Head of caudate nucleus (tissue), 42 donors: Measurements from ENCODE around the gene GPRIN3.
"Not testable (repeated sequence)": the region's sequence is repeated elsewhere in the genome, so short reads cannot be mapped to it uniquely, and the experiment has no call there.

Experiments used
- DNase-seq, 42 donors: peaks; one replicate each; pipeline versions ENCODE4 v3.0.0 to v3.0.0-alpha.2; 2020 to 2021; ENCODE audit warnings: mixed read lengths in 7 of 42
- intact Hi-C: fragments of 100-400 bp; cut with DNase I; formaldehyde crosslinking; loops from one replicate; pipeline ENCODE4 v1.15.0; 2022

The GPRIN3 gene

DNA sequence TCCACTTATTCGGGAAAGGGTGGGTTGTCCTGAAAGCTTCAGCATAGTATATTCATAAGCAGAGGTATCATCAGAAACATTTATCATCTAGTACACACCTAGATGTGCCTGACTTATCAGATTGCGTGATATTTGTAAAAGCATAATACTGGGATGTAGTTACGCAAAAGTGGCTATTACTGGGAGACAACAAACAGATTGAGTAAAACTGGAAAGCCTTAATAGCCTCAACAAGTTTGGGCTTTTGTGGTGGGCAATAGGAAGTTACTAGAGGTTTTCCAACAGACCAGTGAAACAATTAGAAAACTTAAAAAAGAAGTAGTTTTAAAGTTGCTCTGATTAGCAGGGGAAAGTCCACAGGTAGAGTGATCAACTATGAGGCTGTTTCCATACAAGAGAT, 39.8 kb downstream of the GPRIN3 start:
- DNase-seq, result no peak
- intact Hi-C loops, result no loop called here

DNA sequence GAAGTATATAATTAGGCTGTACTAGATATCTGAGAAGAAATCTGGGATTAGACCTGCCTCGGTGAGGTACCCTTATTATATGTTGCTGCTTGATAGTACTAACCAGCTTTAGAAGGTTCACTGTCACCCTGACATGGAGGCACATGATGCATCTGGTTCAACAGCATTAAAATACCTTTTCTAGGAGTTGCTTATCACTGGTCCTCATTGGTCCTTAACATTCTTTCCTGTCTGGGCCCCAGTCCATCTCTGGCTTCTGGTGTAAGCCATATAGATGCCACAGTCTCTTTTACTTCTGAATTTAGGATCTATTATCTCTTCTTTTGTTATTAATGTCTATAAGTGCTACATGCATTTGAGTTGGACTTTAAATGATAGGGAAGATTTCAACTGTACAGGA, 40.2 kb downstream of the GPRIN3 start:
- no peak for DNase-seq
- intact Hi-C loops, result no loop called here

DNA sequence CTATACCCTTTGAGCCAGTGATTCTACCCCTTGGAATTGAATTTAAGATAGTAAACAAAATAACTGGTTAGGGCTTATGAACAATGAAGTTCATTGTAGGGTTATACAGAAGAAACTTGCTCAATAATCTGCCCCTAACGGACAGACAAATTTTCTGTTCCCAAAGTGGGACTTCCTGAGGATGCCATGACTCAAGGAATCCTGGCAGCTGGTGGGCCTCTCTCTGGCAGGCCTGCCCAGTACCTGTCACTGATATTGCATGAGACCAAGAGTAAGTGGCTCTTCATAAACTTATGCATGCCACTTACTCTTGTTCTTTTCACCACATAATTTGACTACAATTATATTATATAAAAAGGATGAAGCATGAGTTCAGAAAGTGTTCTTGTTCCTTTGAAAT, 41.5 kb downstream of the GPRIN3 start:
- intact Hi-C loops, result no loop called here
- no peak for DNase-seq

DNA sequence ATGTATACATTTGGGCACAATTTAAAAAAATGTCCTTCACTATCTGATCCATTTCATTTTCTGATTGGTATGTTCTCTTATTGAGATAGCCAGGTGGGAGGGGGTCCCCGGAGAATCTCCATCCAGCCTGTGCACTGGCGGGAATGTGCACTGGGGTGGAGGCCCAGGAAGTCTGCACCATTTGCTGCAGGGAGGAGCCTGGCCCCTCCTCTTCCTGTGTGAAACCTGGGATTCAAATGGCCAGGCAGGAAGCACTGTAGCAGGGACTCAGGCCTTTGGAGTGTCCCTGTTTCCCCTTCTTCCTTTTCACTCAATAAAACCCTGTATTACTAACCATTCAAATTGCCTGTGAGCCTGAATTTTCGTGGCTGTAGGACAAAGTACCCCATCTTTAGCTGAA, 44.3 kb downstream of the GPRIN3 start:
- intact Hi-C loops, result no loop called here
- DNase-seq, result no peak

DNA sequence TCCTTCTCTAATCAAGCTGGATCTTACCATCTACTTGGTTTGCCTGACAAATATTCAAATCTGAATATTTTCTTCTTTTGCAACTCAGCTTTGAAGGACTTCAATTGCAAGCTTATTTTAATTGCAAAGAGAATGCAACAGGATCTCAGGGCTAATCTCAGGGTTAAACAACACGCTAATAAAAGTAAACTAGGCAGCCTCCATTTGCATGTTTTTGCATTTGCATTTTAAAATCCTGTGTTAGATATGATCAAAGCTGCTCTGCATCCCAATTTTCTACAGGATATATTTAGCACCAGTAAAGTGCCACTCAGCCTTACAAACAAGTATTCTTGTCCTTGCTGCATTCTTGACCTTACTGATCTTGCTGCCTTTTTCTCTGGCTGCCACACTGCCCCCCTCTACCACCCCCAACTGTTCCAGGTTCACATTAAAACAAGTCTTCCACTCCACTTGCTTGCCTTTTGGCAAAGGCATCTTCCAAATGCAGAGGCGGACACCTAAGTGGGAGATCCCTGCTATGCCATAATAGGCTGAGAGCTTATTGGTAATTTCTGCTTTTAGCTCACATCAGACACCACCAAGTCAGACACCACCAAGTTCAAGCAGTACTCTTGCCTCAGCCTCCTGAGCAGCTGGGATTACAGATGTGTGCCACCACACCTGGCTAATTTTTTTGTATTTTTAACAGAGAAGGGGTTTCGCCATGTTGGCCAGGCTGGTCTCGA, 48.1 kb downstream of the GPRIN3 start:
- DNase-seq, result peak in 27 of 42 donors; percentile 32 to 86 (median 49)
- intact Hi-C loops, result no loop called here

DNA sequence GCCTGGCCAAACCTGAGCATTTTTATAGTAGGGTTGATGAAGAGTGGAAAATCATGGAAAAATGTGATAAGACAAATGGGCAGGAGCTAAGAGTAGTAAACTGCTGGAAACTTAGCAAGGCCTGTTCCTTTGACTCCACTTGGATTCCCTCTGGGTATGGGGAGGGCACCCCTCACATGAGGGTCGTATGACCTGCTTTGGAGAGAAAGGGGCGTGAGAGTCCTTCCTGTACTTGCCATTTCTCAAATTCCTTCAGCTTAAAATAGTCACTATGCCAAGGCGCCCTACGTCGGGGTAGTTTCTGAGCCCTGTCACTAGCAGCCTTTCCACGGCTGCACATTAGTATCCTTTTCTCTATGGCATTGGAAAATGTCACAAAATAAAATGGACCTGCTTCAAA, 49.1 kb downstream of the GPRIN3 start:
- DNase-seq, result no peak
- intact Hi-C loops, result no loop called here

DNA sequence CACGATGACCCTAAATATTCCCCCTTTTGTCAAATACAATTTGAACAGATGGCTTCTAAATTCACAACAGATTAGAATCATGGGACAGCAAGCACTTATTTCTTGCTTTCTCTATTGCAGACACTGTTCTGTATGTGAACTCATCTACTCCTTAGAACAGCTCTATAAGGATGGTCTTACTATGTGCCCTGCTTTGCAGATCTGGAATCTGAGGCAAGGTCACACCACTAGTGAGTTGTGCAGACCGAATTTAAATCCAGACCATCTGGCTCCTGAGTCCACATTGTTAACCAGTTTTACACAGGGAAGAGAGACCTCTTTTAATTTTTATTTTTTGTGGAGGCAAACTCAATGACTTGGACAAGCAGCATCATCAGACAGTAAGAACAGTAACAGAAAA, 50.2 kb downstream of the GPRIN3 start:
- no peak for DNase-seq
- intact Hi-C loops, result no loop called here

DNA sequence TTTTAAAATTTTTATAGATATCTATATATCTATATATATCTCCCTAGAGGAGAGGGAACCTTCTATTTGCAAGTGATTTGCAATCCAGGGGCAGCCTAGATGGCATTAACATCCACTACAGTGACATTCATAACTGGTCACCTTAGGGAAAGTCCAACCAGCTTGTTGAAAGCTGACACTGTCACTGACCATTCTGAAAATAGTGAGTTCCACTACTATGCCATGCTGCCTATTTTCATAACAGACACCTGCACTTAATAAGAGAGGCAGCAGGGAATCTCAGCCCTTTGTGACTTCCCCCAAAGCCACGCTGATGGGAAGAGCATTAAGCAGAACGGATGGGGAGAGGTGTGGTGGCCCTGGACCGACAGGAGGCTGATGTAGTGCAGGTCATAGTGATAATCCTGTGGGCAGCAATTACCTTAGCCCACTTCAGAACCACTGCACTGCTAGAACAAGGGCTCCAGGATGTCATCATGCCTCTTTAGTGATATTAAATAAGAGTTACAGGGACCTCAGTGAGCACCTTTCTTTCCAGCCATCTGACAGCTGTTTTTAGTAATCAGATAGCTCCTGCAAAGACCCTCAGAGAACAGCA, 51.3 kb downstream of the GPRIN3 start:
- intact Hi-C loops, result no loop called here
- no peak for DNase-seq

DNA sequence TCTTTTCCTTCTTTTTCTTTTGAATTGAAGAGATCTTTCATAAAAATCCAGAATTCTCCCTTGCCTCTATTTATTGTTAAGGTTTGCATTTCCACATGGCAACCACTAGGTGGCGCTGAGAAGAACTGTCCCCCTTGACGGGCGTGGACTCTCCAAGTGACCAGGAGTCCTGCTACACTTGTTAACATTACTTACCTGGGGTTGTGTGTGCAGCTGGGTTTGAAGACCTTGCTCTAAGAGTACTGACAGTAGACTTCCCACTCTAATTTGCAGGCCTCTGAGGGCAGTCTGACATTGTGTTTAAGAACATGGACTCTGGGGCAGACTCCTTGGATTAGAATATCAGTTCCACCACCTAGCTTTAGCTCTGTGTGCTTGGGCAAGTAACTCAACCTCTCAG, 52.8 kb downstream of the GPRIN3 start:
- DNase-seq, result peak in 2 of 42 donors; percentile 38 to 59
- intact Hi-C loops, result no loop called here

DNA sequence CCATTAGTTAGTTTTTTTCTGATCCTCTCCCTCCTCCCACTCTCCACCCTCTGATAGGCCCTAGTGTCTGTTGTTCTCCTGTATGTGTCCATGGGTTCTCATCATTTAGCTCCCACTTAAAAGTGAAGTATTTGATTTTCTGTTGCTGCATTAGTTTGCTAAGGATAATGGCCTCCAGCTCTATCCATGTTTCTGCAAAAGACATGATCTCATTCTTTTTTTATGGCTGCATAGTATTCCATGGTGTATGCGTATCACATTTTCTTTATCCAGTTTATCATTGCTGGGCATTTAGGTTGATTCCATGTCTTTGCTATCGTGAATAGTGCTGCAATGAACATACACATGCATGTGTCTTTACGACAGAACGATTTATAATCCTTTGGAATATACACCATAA, 53.3 kb downstream of the GPRIN3 start:
- intact Hi-C loops, DNase-seq: not testable (repeated sequence)

DNA sequence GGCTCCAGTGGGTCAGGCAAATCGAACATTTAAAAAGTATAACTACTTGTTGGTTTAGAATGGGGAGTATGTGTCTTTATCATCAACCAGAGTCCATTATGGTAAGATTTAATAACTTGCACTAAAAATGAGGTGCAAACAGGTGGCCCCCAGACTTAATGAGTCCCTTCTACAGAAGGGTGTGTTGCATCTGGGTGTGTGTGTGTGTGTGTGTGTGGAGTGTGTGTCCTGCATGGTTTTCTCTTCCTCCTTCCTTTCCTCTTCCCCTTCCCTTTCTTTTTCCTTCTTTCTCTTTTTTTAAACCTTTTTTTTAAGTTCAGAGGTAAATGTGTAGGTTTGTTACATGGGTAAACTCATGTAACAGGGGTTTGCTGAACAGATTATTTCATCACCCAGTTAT, 53.7 kb downstream of the GPRIN3 start:
- intact Hi-C loops, result no loop called here
- DNase-seq, result no peak

DNA sequence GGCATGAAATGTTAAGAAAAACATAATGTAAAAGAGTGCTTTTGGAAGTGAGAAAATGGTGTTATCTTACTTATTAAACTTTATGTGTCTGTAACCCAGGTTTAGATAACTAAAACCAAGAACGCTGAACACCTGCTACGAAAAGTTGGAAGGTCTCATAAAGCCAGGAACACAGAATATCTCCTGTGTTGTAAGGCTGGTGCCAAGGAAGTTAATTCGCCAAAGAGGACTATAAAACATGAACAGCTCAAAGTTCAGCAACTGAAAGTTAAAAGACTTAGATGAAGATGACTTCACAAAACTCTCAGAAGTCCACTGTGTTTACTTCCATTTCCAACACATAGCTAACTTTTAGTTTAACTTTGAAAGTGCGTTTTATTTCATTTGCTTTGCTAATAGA, 54.3 kb downstream of the GPRIN3 start:
- DNase-seq, result no peak
- intact Hi-C loops, result no loop called here

DNA sequence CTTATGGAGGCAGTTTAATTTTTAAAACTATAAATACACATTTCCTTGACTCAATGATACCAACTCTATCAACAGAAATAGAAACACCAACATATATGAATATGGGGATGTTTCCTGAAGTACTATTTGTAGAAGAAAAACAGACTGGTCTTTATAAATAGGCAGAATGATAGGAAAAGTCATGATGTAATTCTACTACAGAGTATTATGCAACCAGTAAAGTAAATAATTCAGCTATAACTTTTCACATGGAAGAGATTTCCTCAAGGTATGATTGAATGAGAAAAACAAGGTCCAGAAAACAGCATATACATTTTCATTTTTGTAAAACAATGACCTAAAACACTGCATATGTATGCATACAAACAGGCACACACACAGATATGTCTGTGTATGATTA, 56.2 kb downstream of the GPRIN3 start:
- intact Hi-C loops, result no loop called here
- no peak for DNase-seq

DNA sequence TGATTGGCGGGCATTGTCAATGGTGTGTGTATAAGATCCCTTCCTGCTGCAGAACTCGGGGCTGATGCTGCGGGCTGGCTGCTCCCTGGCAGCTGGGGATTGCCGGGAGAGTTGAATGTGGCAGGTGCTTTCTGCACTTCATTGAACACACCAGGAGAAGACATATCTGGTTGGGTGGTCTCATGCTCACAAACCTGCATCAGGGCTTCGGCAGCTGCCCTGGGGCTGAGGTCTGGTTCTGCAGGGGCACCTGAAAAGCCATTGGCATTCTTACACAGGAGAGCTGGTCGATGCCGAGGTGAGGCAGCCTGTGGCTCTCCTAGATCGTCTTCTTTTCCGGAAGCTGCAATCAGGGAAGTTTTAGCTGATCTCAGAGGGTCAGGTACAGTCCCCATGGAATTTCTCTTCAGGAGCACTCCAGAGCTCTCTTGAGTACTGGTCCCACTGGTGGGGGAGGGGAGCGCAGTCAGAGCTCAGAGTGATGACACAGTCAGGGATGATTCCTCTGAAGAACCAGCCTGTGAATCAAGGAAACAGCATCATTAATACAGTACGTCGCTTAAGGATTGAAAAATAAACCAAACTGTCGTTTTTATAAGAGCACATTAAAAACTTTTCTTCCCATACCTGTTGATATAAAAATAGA, 57.8 kb downstream of the GPRIN3 start:
- peak in 19 of 42 donors; percentile 14 to 68 (median 39) for DNase-seq
- intact Hi-C loops, result no loop called here

DNA sequence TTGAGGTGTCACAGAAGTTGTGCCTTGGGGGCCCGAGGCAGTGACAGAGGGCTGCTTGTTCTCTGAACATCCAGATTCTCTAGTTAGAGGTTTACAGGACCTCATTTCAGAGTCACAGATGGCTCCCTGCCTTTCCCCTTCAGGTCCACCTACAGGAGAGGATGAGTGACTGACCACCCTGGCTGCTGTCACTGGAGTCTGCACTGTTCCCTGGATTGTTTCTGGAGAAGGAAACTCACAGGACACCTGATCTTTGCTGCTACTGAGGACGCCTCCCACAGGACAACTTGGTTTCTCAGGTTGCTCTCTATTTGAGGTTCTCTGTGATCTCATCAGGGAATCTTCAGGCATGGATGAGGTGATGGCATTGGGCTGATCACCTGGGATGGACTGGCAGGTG, 58.3 kb downstream of the GPRIN3 start:
- DNase-seq, result no peak
- intact Hi-C loops, result no loop called here

DNA sequence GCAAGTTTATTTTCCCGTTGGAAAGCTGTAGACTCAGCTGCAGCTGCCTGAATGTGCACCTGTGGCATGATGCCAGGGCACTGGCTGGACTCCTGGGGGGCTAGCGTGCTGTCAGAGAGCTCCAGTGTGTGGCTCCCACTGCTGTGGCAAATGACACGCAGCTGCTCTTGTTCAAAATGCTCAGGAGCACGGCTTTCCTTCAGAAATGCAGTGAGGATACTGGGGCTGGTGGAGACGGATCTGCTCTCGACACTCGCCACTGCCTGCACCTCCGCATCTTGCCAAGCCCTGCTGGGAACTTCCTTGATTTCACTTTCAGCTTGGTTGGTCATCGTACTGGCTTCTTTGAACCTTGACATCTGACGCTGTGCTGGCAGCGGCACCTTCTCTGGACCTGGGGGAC, 58.7 kb downstream of the GPRIN3 start:
- peak in 1 of 42 donors; percentile 12 for DNase-seq
- intact Hi-C loops, result no loop called here

DNA sequence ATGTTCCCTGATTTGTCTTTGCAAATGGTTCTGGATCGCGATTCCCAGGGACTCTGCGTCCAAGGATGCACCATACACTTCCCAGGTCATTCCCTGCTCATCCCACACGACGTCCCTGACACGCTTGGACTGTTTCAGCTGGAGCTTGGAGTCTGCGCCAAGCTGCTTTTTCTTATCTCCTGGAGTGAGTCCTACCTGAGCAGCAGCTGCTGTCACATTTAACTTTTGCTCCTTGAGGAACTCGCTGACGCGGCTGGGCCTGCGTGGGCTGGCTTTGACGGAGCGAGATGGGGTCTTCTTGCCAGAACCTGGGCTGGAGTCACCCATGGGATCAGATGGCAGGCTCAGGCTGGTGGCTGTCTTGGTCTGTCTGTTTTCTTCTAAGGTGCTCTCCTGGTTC, 59.6 kb downstream of the GPRIN3 start:
- intact Hi-C loops, result no loop called here
- DNase-seq, result peak in 14 of 42 donors; percentile 13 to 63 (median 34)

DNA sequence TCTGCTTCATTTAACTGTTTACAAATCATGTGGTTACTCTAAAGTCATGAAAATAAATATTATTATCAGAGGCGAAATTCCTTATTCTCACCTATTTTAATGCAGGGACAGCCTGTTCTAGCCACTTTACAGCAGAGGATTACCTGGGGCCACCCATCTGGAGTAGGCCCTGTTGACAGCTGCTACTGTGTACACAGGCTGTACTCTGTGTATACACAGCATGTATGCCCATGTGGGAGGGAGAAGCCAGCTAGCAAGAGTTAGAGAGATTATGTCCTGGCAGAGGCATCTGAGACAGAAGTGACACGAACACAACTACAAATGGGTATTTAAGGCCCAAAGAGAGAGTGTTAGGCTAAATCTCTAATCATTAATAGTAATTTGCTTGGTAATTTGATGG, 62.1 kb downstream of the GPRIN3 start:
- DNase-seq, result no peak
- intact Hi-C loops, result no loop called here

DNA sequence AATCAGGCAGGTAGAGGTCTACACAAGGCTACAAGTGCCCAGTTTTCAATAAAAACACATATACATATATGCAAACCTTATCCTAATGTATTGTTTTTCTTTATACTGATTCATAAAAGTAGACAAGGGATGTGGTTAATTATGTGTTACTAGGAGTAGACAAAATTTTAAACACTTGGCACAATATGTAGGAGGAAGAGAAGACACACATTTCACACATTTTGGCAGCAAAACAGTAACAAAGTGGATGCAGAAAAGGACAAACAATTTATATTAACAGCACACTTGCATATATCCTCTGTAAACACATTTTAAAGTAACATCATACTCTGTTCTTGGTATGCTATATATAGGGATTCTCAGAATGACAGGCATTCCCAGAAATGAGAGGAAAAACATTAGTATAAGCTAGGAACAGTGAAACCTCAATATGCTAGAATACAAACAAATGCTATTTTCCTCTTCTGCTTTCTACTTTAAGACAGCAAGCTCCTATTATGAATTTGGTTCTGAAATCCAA, 63.8 kb downstream of the GPRIN3 start:
- intact Hi-C loops, result no loop called here
- no peak for DNase-seq

DNA sequence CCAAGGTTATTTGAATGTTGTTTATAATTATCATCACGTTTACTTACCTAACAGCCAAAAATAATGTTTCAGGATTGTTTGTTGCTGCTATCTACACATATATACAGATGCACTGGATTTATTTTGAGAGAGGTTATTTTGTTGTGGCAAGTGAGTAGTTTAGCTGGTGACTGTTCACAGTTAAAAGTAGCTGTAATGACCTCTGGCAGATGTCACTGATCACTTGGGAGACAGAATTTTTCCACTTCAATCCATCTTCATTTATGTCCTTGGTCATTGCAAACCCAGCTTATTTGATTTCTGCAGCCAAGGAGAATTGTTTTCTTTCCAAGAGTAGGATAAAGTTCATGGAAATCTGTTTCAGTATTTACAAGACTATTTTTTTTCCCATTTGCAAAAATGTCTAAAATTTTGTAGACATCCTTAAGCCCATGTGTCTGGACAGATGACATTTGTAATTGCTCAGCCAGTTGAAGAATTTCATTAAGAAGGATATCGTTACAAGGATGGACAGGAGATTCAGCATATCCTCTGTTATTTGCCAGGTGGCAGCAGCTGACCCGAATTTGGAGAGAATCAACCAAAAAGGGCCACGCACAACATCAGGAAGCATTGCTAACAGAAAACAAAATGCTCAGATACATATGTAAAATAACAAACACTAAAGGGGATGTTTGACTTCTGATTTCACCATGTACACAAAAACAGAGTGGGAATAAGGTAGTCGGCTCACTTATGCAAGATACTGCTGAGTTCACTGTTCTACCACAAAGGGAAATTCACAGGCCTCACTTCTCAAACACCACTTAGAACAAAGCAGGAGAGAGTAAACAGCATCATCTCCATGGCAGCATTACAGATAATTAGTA, 64.5 kb downstream of the GPRIN3 start:
- no peak for DNase-seq
- intact Hi-C loops, result no loop called here
